ENCODE results near the gene ADARB2.

Gene ADARB2

GRCh38 chr10:1529806-1530413 lies 207.4 kb downstream of the ADARB2 start:
- TF ChIP-seq FOXP2 (optimal IDR thresholded peaks at IDR 0.05; ENCODE audit: borderline replicate concordance, extremely low read depth, extremely low read length, insufficient read depth), result no peak
- no peak for TF ChIP-seq SIN3A (IDR thresholded peaks at IDR 0.05; ENCODE audit: borderline replicate concordance, insufficient read depth, low read length)
- TF ChIP-seq TAF1 (IDR thresholded peaks at IDR 0.05; ENCODE audit: borderline replicate concordance, insufficient read depth, low read length), result no peak
- TF ChIP-seq POLR2AphosphoS5 (IDR thresholded peaks at IDR 0.05; ENCODE audit: low read depth, low read length), result no peak
- no peak for TF ChIP-seq REST (IDR thresholded peaks at IDR 0.05; ENCODE audit: insufficient read depth in 1 of 2, low read depth in 2 of 2, low read length in 2 of 2)

GRCh38 chr10:1527951-1528350 lies 209.4 kb downstream of the ADARB2 start:
- no peak for TF ChIP-seq TAF1 (IDR thresholded peaks at IDR 0.05; ENCODE audit: borderline replicate concordance, insufficient read depth, low read length)
- TF ChIP-seq POLR2AphosphoS5 (IDR thresholded peaks at IDR 0.05; ENCODE audit: low read depth, low read length), result peak; percentile 60; the same call in 1 of the 2 replicates

- TF ChIP-seq POLR2AphosphoS5 (IDR thresholded peaks at IDR 0.05; ENCODE audit: low read depth, low read length) (peak; percentile 92), FOXP2 (optimal IDR thresholded peaks at IDR 0.05; ENCODE audit: borderline replicate concordance, extremely low read depth, extremely low read length, insufficient read depth) (peak; percentile 55), TAF1 (IDR thresholded peaks at IDR 0.05; ENCODE audit: borderline replicate concordance, insufficient read depth, low read length) (peak; percentile 96), SIN3A (IDR thresholded peaks at IDR 0.05; ENCODE audit: borderline replicate concordance, insufficient read depth, low read length) (peak; percentile 71; the same call in 1 of the 2 replicates), REST (IDR thresholded peaks at IDR 0.05; ENCODE audit: insufficient read depth in 1 of 2, low read depth in 2 of 2, low read length in 2 of 2) (peak in 1 of 2 experiments; percentile 25; a peak in 1 of 4 replicates)
These were observed 210.8 kb downstream of the ADARB2 start for GRCh38 chr10:1526436-1527055.

GRCh38 chr10:1525354-1526162 lies 211.8 kb downstream of the ADARB2 start:
- TF ChIP-seq SIN3A (IDR thresholded peaks at IDR 0.05; ENCODE audit: borderline replicate concordance, insufficient read depth, low read length) (no peak), REST (IDR thresholded peaks at IDR 0.05; ENCODE audit: insufficient read depth in 1 of 2, low read depth in 2 of 2, low read length in 2 of 2) (no peak), FOXP2 (optimal IDR thresholded peaks at IDR 0.05; ENCODE audit: borderline replicate concordance, extremely low read depth, extremely low read length, insufficient read depth) (no peak), POLR2AphosphoS5 (IDR thresholded peaks at IDR 0.05; ENCODE audit: low read depth, low read length) (no peak), TAF1 (IDR thresholded peaks at IDR 0.05; ENCODE audit: borderline replicate concordance, insufficient read depth, low read length) (no peak)

- no peak for TF ChIP-seq FOXP2 (optimal IDR thresholded peaks at IDR 0.05; ENCODE audit: borderline replicate concordance, extremely low read depth, extremely low read length, insufficient read depth)
- no peak for TF ChIP-seq TAF1 (IDR thresholded peaks at IDR 0.05; ENCODE audit: borderline replicate concordance, insufficient read depth, low read length)
- no peak for TF ChIP-seq REST (IDR thresholded peaks at IDR 0.05; ENCODE audit: insufficient read depth in 1 of 2, low read depth in 2 of 2, low read length in 2 of 2)
- TF ChIP-seq POLR2AphosphoS5 (IDR thresholded peaks at IDR 0.05; ENCODE audit: low read depth, low read length), result no peak
These were observed 212.8 kb downstream of the ADARB2 start for GRCh38 chr10:1524540-1524939.
